ENCODE results near the gene RFC4. TPM values are rescaled to one million over a fixed set of nuclear protein-coding genes. Genes with fewer than 3 reads are reported as not detected.
"Not testable (repeated sequence)": the region's sequence is repeated elsewhere in the genome, so short reads cannot be mapped to it uniquely, and the experiment has no call there.

Gene RFC4
- total and polyA plus RNA-seq, 2 donors from 2014 or later = 8.9 to 11.1 TPM

- no peaks in the 10 kb centered on the region for H3K4me1 ChIP-seq (ENCODE audit: control insufficient read depth in 2 of 3, insufficient read depth in 2 of 3, low read depth in 1 of 3, low read length in 3 of 3)
- H3K27me3 ChIP-seq (ENCODE audit: control insufficient read depth, insufficient read depth, low read length) = no peaks in the 10 kb centered on the region
- no peaks in the 10 kb centered on the region for H3K36me3 ChIP-seq (ENCODE audit: control insufficient read depth in 2 of 3, insufficient read depth in 3 of 3, low read length in 3 of 3)
- DNase-seq (no peak), FAIRE-seq (no peak)
- no peak for TF ChIP-seq CTCF (IDR thresholded peaks at IDR 0.05; ENCODE audit: borderline replicate concordance, extremely low read depth, insufficient read depth)
- H3K4me3 ChIP-seq (ENCODE audit: low read length in 3 of 3) = no peak overlapping the region
- no peaks in the 10 kb centered on the region for H3K9me3 ChIP-seq (ENCODE audit: control insufficient read depth in 2 of 3, insufficient read depth in 1 of 3, low read length in 3 of 3)
- no peak overlapping the region for H3K27ac ChIP-seq (ENCODE audit: low read depth in 2 of 2, low read length in 2 of 2)
- intact Hi-C loops (cut with DNase I) = no loop called here
- H3K9ac ChIP-seq (ENCODE audit: low read length in 3 of 3) = no peak overlapping the region
These were observed 9.2 kb upstream of the RFC4 start for GRCh38 chr3:186815435-186815834.

GRCh38 chr3:186814100-186814499 is 7.8 kb upstream of the RFC4 start:
- Histone ChIP-seq H3K27ac (ENCODE audit: low read depth in 2 of 2, low read length in 2 of 2) (no peak overlapping the region), H3K4me1 (ENCODE audit: control insufficient read depth in 2 of 3, insufficient read depth in 2 of 3, low read depth in 1 of 3, low read length in 3 of 3) (no peaks in the 10 kb centered on the region), H3K27me3 (ENCODE audit: control insufficient read depth, insufficient read depth, low read length) (no peaks in the 10 kb centered on the region), H3K36me3 (ENCODE audit: control insufficient read depth in 2 of 3, insufficient read depth in 3 of 3, low read length in 3 of 3) (no peaks in the 10 kb centered on the region), H3K9me3 (ENCODE audit: control insufficient read depth in 2 of 3, insufficient read depth in 1 of 3, low read length in 3 of 3) (no peaks in the 10 kb centered on the region), H3K4me3 (ENCODE audit: low read length in 3 of 3) (no peak overlapping the region), H3K9ac (ENCODE audit: low read length in 3 of 3) (no peak overlapping the region)
- no peak for TF ChIP-seq CTCF (IDR thresholded peaks at IDR 0.05; ENCODE audit: borderline replicate concordance, extremely low read depth, insufficient read depth)
- FAIRE-seq = no peak
- DNase-seq = no peak
- intact Hi-C loops (cut with DNase I) = no loop called here

GRCh38 chr3:186811313-186811712 is 5.0 kb upstream of the RFC4 start:
- H3K4me3 ChIP-seq (ENCODE audit: low read length in 3 of 3); FAIRE-seq; intact Hi-C loops (cut with DNase I); H3K9ac ChIP-seq (ENCODE audit: low read length in 3 of 3); H3K9me3 ChIP-seq (ENCODE audit: control insufficient read depth in 2 of 3, insufficient read depth in 1 of 3, low read length in 3 of 3); H3K27ac ChIP-seq (ENCODE audit: low read depth in 2 of 2, low read length in 2 of 2); DNase-seq; H3K36me3 ChIP-seq (ENCODE audit: control insufficient read depth in 2 of 3, insufficient read depth in 3 of 3, low read length in 3 of 3); H3K27me3 ChIP-seq (ENCODE audit: control insufficient read depth, insufficient read depth, low read length); H3K4me1 ChIP-seq (ENCODE audit: control insufficient read depth in 2 of 3, insufficient read depth in 2 of 3, low read depth in 1 of 3, low read length in 3 of 3): not testable (repeated sequence)

GRCh38 chr3:186810336-186810996 is 4.2 kb upstream of the RFC4 start:
- Histone ChIP-seq H3K27me3 (ENCODE audit: control insufficient read depth, insufficient read depth, low read length) (no peaks in the 10 kb centered on the region), H3K27ac (ENCODE audit: low read depth in 2 of 2, low read length in 2 of 2) (no peak overlapping the region), H3K9me3 (ENCODE audit: control insufficient read depth in 2 of 3, insufficient read depth in 1 of 3, low read length in 3 of 3) (no peaks in the 10 kb centered on the region), H3K4me1 (ENCODE audit: control insufficient read depth in 2 of 3, insufficient read depth in 2 of 3, low read depth in 1 of 3, low read length in 3 of 3) (peaks cover 0 to 10% (median 4%) of the 10 kb centered on the region in 3 donors), H3K36me3 (ENCODE audit: control insufficient read depth in 2 of 3, insufficient read depth in 3 of 3, low read length in 3 of 3) (no peaks in the 10 kb centered on the region), H3K4me3 (ENCODE audit: low read length in 3 of 3) (no peak overlapping the region), H3K9ac (ENCODE audit: low read length in 3 of 3) (no peak overlapping the region)
- intact Hi-C loops (cut with DNase I) = no loop called here
- TF ChIP-seq CTCF (IDR thresholded peaks at IDR 0.05; ENCODE audit: borderline replicate concordance, extremely low read depth, insufficient read depth) = no peak
- DNase-seq = no peak
- FAIRE-seq = no peak

All from kidney (tissue), 14 donors.